GM23338 (cell line): Measurements from ENCODE around the gene ZNF580. TPM values are rescaled to one million over a fixed set of nuclear protein-coding genes. Genes with fewer than 3 reads are reported as not detected.
A peak's percentile ranks its signal among the peaks of the same experiment; 100 is the strongest.

ENCODE experiments used
- ATAC-seq: fragments of 200-7000 bp; cut with Tn5 transposase; 3 replicates; pipeline ENCODE4 v1.9.1; 2020
- DNase-seq: peaks from one replicate; pipeline ENCODE4 v3.0.0-alpha.2; 2015; ENCODE audit warnings: low spot score
- H2AFZ ChIP-seq: fragments of 200-600 bp; sonication (generic); 2 replicates; pipeline ENCODE4 v1.8.0; 2016; ENCODE audit warnings: antibody characterized with exemption, mild to moderate bottlenecking, moderate library complexity
- H3F3A ChIP-seq: fragments of 200-600 bp; sonication (generic); replicated peaks from 2 replicates; pipeline ENCODE4 v1.8.0; 2017; ENCODE audit warnings: antibody characterized with exemption, mixed run types, low read depth
- H3K27ac ChIP-seq: fragments of 200-600 bp; sonication (generic); 2 replicates; pipeline ENCODE4 v1.6.1; 2016; ENCODE audit warnings: low read depth
- H3K27me3 ChIP-seq: fragments of 200-600 bp; sonication (generic); 2 replicates; pipeline ENCODE4 v1.8.0; 2016; ENCODE audit warnings: mild to moderate bottlenecking, mixed run types, moderate library complexity; ENCODE audit not compliant: insufficient read depth
- H3K36me3 ChIP-seq: fragments of 200-600 bp; sonication (generic); 2 replicates; pipeline ENCODE4 v1.8.0; 2016; ENCODE audit warnings: mild to moderate bottlenecking; ENCODE audit not compliant: insufficient read depth
- H3K4me1 ChIP-seq: fragments of 200-600 bp; sonication (generic); 2 replicates; pipeline ENCODE4 v1.8.0; 2016; ENCODE audit warnings: mild to moderate bottlenecking, moderate library complexity; ENCODE audit not compliant: insufficient read depth
- H3K4me2 ChIP-seq: fragments of 200-600 bp; sonication (generic); 2 replicates; pipeline ENCODE4 v1.7.1; 2017; ENCODE audit warnings: mixed run types
- H3K4me3 ChIP-seq: fragments of 200-600 bp; sonication (generic); 2 replicates; pipeline ENCODE4 v1.6.1; 2016; ENCODE audit warnings: mixed run types
- H3K79me2 ChIP-seq: fragments of 200-600 bp; sonication (generic); replicated peaks from 2 replicates; pipeline ENCODE4 v1.8.0; 2017; ENCODE audit warnings: mild to moderate bottlenecking; ENCODE audit not compliant: insufficient read depth
- H3K9me2 ChIP-seq: fragments of 200-600 bp; sonication (generic); 2 replicates; pipeline ENCODE4 v1.8.0; 2017; ENCODE audit not compliant: insufficient read depth
- H4K20me1 ChIP-seq: fragments of 200-600 bp; sonication (generic); replicated peaks from 2 replicates; pipeline ENCODE4 v1.8.0; 2017; ENCODE audit warnings: mild to moderate bottlenecking; ENCODE audit not compliant: insufficient read depth
- H3K27ac Mint-ChIP-seq: 2 replicates; pipeline ENCODE4 v1.8.0; 2020; ENCODE audit warnings: inconsistent platforms, mild to moderate bottlenecking, moderate library complexity, mixed read lengths
- H3K27me3 Mint-ChIP-seq: 3 replicates; pipeline ENCODE4 v1.8.0; 2022; ENCODE audit warnings: low read depth, mild to moderate bottlenecking, moderate library complexity, mixed read lengths, inconsistent platforms; ENCODE audit not compliant: insufficient read depth, poor library complexity
- H3K36me3 Mint-ChIP-seq: 3 replicates; pipeline ENCODE4 v1.8.0; 2021; ENCODE audit warnings: low read depth, mild to moderate bottlenecking, inconsistent platforms, moderate library complexity, mixed read lengths
- H3K4me1 Mint-ChIP-seq: 3 replicates; pipeline ENCODE4 v1.8.0; 2020; ENCODE audit warnings: mild to moderate bottlenecking, inconsistent platforms, mixed read lengths
- H3K4me3 Mint-ChIP-seq: 3 replicates; pipeline ENCODE4 v1.8.0; 2021; ENCODE audit warnings: moderate library complexity, mild to moderate bottlenecking, inconsistent platforms, mixed read lengths
- H3K9me3 Mint-ChIP-seq: 3 replicates; pipeline ENCODE4 v1.8.0; 2020; ENCODE audit warnings: moderate library complexity, mild to moderate bottlenecking, inconsistent platforms, mixed read lengths
- CREB1 ChIP-seq: fragments of 250-450 bp; sonication (Bioruptor Pico); IDR thresholded peaks from 2 replicates; pipeline ENCODE4 v1.5.0; 2020; ENCODE audit warnings: low read depth, mild to moderate bottlenecking, moderate library complexity
- EZH2 ChIP-seq: fragments of 200-600 bp; sonication (generic); IDR thresholded peaks from one replicate; pipeline ENCODE4 v1.8.0; 2017; ENCODE audit warnings: antibody characterized with exemption, mild to moderate bottlenecking, low read depth; ENCODE audit not compliant: unreplicated experiment
- EZH2phosphoT487 ChIP-seq: fragments of 200-600 bp; sonication (generic); IDR thresholded peaks from one replicate; pipeline ENCODE4 v1.8.1; 2018; ENCODE audit warnings: antibody characterized with exemption; ENCODE audit not compliant: unreplicated experiment
- JUNB ChIP-seq: IDR thresholded peaks from one replicate; pipeline ENCODE4 v1.6.1; 2016; ENCODE audit warnings: antibody characterized with exemption; ENCODE audit not compliant: unreplicated experiment
- NANOG ChIP-seq: IDR thresholded peaks from 2 replicates; pipeline ENCODE4 v1.6.1; 2016; ENCODE audit warnings: antibody characterized with exemption, borderline replicate concordance
- POLR2AphosphoS5 ChIP-seq: IDR thresholded peaks from 2 replicates; pipeline ENCODE4 v1.6.1; 2016; ENCODE audit warnings: antibody characterized with exemption, low read depth
- STAT1 ChIP-seq: IDR thresholded peaks from one replicate; pipeline ENCODE4 v1.6.1; 2016; ENCODE audit warnings: antibody characterized with exemption; ENCODE audit not compliant: unreplicated experiment
- ZNF114 ChIP-seq: fragments of 250-450 bp; sonication (Bioruptor Pico); IDR thresholded peaks from 2 replicates; pipeline ENCODE4 v1.5.0; 2020; ENCODE audit warnings: mild to moderate bottlenecking, moderate library complexity
- ZNF331 ChIP-seq: fragments of 250-450 bp; sonication (Bioruptor Pico); IDR thresholded peaks from 2 replicates; pipeline ENCODE4 v1.5.0; 2020; ENCODE audit warnings: low read depth, mild to moderate bottlenecking, moderate library complexity
- polyA plus RNA-seq: library from polyadenylated mRNA; unstranded; fragments of >200 nt; fragmentation: Nextera tagmentation; extraction: Ambion mirVana; gene quantifications from 2 replicates; pipeline ENCODE4 v1.2.1, GENCODE V29; 2016
- total RNA-seq: library from RNA; depleted of rRNA; stranded (reverse); fragments of >200 nt; shearing (Covaris generic); gene quantifications from 2 replicates; pipeline ENCODE4 v1.2.3, GENCODE V29; 2014
- TF ChIP-seq, protein P1 (sequence below): fragments of 250-450 bp; sonication (Bioruptor Pico); IDR thresholded peaks from 2 replicates; pipeline ENCODE4 v1.5.0; 2020; ENCODE audit warnings: mild to moderate bottlenecking, moderate library complexity
- TF ChIP-seq, protein P2 (sequence below): IDR thresholded peaks from one replicate; pipeline ENCODE4 v1.6.1; 2018; ENCODE audit warnings: antibody characterized with exemption; ENCODE audit not compliant: unreplicated experiment
- TF ChIP-seq, protein P3 (sequence below): IDR thresholded peaks from 2 replicates; pipeline ENCODE4 v1.6.1; 2016; ENCODE audit warnings: antibody characterized with exemption
- TF ChIP-seq, protein P4 (sequence below), 2 experiments: fragments of 200-600 bp in 1 of 2; sonication (generic) in 1 of 2; conservative IDR thresholded peaks; 2 replicates each; pipeline versions ENCODE4 v1.5.1 to v1.6.1; 2016 to 2017; ENCODE audit warnings: antibody characterized with exemption in 2 of 2, low read depth in 2 of 2, mild to moderate bottlenecking in 2 of 2, moderate library complexity in 1 of 2

ZNF580 gene
- total and polyA plus RNA-seq, 2 experiments from 2014 or later: 18.7 to 23.6 TPM

DNA sequence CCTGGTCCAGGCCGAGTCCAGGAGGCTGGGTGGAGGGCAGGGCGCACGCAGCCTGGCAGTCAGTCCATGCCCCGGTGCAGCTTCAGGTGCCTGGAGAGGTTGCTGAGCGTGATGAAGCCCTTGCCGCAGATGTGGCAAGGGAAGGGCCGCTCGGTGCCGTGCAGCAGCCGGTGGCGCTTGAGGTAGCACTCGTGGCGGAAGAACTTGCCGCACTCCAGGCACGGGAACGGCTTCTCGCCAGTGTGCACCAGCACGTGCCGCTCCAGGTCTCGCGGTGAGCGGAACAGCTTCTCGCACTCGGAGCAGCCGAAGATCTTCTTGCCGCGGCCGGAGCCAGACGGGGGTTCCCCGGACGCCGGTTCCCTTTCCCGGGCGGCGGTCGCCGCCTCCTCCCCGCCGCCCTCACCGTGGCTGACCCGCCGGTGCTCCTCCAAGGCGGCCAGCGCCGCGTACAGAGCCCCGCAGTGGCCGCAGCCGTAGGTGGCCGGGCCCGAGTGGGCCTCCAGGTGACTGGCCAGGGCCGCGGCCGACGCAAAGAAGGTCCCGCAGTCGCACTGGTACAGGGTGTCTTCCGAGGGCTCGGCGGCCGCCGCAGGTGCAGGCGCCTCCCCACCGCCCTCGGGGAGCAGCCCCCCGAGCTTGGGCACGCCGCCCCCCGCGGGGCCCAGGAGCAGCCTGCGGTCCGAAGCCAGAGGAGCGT, 48.3 kb upstream of the ZNF580 start:
- Histone ChIP-seq H3K4me2 (peak overlapping the region; percentile 77), H2AFZ (no peak overlapping the region), H3K4me3 (peak overlapping the region; percentile 51), H3K4me1 (peaks cover 11% of the 10 kb centered on the region), H3K79me2 (no peaks in the 10 kb centered on the region), H3F3A (peaks cover 29% of the 10 kb centered on the region), H3K9me2 (no peaks in the 10 kb centered on the region), H4K20me1 (no peaks in the 10 kb centered on the region), H3K27ac (no peak overlapping the region), H3K36me3 (0 out of 2 replicates have a peak, but pooled peaks cover 3% of the 10 kb centered on the region), H3K27me3 (peaks cover 32% of the 10 kb centered on the region)
- no peak overlapping the region for H3K27ac Mint-ChIP-seq
- peaks cover 15% of the 10 kb centered on the region for H3K27me3 Mint-ChIP-seq
- ATAC-seq: peak; percentile 17
- peaks cover 26% of the 10 kb centered on the region for H3K4me1 Mint-ChIP-seq
- H3K4me3 Mint-ChIP-seq: no peak overlapping the region
- DNase-seq: peak; percentile 66
- H3K36me3 Mint-ChIP-seq: peaks cover 38% of the 10 kb centered on the region
- TF ChIP-seq STAT1 (no peak), POLR2AphosphoS5 (no peak), ZNF331 (CRISPR knock-in tag) (no peak), ZNF114 (CRISPR knock-in tag) (no peak), CREB1 (CRISPR knock-in tag) (no peak), EZH2phosphoT487 (no peak), EZH2 (no peak), JUNB (no peak), NANOG (no peak)
- TF ChIP-seq, protein P1, sequence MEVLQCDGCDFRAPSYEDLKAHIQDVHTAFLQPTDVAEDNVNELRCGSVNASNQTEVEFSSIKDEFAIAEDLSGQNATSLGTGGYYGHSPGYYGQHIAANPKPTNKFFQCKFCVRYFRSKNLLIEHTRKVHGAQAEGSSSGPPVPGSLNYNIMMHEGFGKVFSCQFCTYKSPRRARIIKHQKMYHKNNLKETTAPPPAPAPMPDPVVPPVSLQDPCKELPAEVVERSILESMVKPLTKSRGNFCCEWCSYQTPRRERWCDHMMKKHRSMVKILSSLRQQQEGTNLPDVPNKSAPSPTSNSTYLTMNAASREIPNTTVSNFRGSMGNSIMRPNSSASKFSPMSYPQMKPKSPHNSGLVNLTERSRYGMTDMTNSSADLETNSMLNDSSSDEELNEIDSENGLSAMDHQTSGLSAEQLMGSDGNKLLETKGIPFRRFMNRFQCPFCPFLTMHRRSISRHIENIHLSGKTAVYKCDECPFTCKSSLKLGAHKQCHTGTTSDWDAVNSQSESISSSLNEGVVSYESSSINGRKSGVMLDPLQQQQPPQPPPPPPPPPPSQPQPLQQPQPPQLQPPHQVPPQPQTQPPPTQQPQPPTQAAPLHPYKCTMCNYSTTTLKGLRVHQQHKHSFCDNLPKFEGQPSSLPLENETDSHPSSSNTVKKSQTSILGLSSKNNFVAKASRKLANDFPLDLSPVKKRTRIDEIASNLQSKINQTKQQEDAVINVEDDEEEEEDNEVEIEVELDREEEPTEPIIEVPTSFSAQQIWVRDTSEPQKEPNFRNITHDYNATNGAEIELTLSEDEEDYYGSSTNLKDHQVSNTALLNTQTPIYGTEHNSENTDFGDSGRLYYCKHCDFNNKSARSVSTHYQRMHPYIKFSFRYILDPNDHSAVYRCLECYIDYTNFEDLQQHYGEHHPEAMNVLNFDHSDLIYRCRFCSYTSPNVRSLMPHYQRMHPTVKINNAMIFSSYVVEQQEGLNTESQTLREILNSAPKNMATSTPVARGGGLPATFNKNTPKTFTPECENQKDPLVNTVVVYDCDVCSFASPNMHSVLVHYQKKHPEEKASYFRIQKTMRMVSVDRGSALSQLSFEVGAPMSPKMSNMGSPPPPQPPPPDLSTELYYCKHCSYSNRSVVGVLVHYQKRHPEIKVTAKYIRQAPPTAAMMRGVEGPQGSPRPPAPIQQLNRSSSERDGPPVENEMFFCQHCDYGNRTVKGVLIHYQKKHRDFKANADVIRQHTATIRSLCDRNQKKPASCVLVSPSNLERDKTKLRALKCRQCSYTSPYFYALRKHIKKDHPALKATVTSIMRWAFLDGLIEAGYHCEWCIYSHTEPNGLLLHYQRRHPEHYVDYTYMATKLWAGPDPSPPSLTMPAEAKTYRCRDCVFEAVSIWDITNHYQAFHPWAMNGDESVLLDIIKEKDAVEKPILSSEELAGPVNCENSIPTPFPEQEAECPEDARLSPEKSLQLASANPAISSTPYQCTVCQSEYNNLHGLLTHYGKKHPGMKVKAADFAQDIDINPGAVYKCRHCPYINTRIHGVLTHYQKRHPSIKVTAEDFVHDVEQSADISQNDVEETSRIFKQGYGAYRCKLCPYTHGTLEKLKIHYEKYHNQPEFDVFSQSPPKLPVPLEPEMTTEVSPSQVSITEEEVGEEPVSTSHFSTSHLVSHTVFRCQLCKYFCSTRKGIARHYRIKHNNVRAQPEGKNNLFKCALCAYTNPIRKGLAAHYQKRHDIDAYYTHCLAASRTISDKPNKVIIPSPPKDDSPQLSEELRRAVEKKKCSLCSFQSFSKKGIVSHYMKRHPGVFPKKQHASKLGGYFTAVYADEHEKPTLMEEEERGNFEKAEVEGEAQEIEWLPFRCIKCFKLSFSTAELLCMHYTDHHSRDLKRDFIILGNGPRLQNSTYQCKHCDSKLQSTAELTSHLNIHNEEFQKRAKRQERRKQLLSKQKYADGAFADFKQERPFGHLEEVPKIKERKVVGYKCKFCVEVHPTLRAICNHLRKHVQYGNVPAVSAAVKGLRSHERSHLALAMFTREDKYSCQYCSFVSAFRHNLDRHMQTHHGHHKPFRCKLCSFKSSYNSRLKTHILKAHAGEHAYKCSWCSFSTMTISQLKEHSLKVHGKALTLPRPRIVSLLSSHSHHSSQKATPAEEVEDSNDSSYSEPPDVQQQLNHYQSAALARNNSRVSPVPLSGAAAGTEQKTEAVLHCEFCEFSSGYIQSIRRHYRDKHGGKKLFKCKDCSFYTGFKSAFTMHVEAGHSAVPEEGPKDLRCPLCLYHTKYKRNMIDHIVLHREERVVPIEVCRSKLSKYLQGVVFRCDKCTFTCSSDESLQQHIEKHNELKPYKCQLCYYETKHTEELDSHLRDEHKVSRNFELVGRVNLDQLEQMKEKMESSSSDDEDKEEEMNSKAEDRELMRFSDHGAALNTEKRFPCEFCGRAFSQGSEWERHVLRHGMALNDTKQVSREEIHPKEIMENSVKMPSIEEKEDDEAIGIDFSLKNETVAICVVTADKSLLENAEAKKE: no peak
- TF ChIP-seq, protein P2, sequence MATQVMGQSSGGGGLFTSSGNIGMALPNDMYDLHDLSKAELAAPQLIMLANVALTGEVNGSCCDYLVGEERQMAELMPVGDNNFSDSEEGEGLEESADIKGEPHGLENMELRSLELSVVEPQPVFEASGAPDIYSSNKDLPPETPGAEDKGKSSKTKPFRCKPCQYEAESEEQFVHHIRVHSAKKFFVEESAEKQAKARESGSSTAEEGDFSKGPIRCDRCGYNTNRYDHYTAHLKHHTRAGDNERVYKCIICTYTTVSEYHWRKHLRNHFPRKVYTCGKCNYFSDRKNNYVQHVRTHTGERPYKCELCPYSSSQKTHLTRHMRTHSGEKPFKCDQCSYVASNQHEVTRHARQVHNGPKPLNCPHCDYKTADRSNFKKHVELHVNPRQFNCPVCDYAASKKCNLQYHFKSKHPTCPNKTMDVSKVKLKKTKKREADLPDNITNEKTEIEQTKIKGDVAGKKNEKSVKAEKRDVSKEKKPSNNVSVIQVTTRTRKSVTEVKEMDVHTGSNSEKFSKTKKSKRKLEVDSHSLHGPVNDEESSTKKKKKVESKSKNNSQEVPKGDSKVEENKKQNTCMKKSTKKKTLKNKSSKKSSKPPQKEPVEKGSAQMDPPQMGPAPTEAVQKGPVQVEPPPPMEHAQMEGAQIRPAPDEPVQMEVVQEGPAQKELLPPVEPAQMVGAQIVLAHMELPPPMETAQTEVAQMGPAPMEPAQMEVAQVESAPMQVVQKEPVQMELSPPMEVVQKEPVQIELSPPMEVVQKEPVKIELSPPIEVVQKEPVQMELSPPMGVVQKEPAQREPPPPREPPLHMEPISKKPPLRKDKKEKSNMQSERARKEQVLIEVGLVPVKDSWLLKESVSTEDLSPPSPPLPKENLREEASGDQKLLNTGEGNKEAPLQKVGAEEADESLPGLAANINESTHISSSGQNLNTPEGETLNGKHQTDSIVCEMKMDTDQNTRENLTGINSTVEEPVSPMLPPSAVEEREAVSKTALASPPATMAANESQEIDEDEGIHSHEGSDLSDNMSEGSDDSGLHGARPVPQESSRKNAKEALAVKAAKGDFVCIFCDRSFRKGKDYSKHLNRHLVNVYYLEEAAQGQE: no peak
- TF ChIP-seq, protein P3, sequence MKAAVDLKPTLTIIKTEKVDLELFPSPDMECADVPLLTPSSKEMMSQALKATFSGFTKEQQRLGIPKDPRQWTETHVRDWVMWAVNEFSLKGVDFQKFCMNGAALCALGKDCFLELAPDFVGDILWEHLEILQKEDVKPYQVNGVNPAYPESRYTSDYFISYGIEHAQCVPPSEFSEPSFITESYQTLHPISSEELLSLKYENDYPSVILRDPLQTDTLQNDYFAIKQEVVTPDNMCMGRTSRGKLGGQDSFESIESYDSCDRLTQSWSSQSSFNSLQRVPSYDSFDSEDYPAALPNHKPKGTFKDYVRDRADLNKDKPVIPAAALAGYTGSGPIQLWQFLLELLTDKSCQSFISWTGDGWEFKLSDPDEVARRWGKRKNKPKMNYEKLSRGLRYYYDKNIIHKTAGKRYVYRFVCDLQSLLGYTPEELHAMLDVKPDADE: no peak
- TF ChIP-seq, protein P4, sequence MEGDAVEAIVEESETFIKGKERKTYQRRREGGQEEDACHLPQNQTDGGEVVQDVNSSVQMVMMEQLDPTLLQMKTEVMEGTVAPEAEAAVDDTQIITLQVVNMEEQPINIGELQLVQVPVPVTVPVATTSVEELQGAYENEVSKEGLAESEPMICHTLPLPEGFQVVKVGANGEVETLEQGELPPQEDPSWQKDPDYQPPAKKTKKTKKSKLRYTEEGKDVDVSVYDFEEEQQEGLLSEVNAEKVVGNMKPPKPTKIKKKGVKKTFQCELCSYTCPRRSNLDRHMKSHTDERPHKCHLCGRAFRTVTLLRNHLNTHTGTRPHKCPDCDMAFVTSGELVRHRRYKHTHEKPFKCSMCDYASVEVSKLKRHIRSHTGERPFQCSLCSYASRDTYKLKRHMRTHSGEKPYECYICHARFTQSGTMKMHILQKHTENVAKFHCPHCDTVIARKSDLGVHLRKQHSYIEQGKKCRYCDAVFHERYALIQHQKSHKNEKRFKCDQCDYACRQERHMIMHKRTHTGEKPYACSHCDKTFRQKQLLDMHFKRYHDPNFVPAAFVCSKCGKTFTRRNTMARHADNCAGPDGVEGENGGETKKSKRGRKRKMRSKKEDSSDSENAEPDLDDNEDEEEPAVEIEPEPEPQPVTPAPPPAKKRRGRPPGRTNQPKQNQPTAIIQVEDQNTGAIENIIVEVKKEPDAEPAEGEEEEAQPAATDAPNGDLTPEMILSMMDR (conservative IDR thresholded peaks at IDR 0.05; ENCODE audit: low read depth in 2 of 2): no peak
- no peaks in the 10 kb centered on the region; the same call in 1 of the 3 replicates for H3K9me3 Mint-ChIP-seq
